Activated naive CD4-positive, alpha-beta T cell treated with anti-CD3 and anti-CD28 coated beads for 36 hours (primary cell): ENCODE results near the gene ZC3H4. TPM values are rescaled to one million over a fixed set of nuclear protein-coding genes. Genes with fewer than 3 reads are reported as not detected.
"Not testable (repeated sequence)": the region's sequence is repeated elsewhere in the genome, so short reads cannot be mapped to it uniquely, and the experiment has no call there.

Source experiments
- CTCF ChIA-PET: fragments of 350-600 bp; sonication (Branson Sonifier 250); formaldehyde crosslinking; loops from one replicate; lab custom pipeline; 2021; ENCODE audit warnings: antibody characterized with exemption; lab: Charles Lee
- DNase-seq: peaks from one replicate; pipeline ENCODE4 v3.0.0-alpha.2; 2020
- H3K27ac Mint-ChIP-seq: one replicate; pipeline ENCODE4 v1.8.0; 2021; ENCODE audit warnings: mild to moderate bottlenecking, mixed read lengths
- H3K27me3 Mint-ChIP-seq: one replicate; pipeline ENCODE4 v1.8.0; 2021; ENCODE audit warnings: low read depth, mixed read lengths
- H3K36me3 Mint-ChIP-seq: one replicate; pipeline ENCODE4 v1.8.0; 2021; ENCODE audit warnings: low read depth, mixed read lengths
- H3K4me1 Mint-ChIP-seq: one replicate; pipeline ENCODE4 v1.8.0; 2021; ENCODE audit warnings: low read depth, mixed read lengths
- H3K4me3 Mint-ChIP-seq: one replicate; pipeline ENCODE4 v1.8.0; 2021; ENCODE audit warnings: mild to moderate bottlenecking, moderate library complexity, mixed read lengths
- H3K9me3 Mint-ChIP-seq: one replicate; pipeline ENCODE4 v1.8.0; 2021; ENCODE audit warnings: mixed read lengths
- intact Hi-C: fragments of 100-400 bp; cut with micrococcal nuclease; formaldehyde crosslinking; loops from one replicate; pipeline ENCODE4 v1.15.1; 2023
- total RNA-seq, 2 experiments: library from RNA; stranded (reverse); gene quantifications; one replicate each; pipeline ENCODE4 v1.2.3, GENCODE V29; 2021

ZC3H4 gene
- total RNA-seq, 2 experiments from 2014 or later: 46.0 to 48.8 TPM

GRCh38 chr19:47056411-47056810, 57.2 kb downstream of the ZC3H4 start:
- H3K9me3 Mint-ChIP-seq: no peaks in the 10 kb centered on the region
- intact Hi-C loops: no loop called here
- no peaks in the 10 kb centered on the region for H3K27me3 Mint-ChIP-seq
- H3K36me3 Mint-ChIP-seq: no peaks in the 10 kb centered on the region
- no peaks in the 10 kb centered on the region for H3K4me1 Mint-ChIP-seq
- CTCF ChIA-PET: interaction anchor here (0.6 to 0.7 kb wide), 2 partner anchors 20 to 137 kb away, joined by 3 read pairs; no protein-coding TSS in a partner anchor
- DNase-seq: no peak
- no peak overlapping the region for H3K27ac Mint-ChIP-seq
- no peak overlapping the region for H3K4me3 Mint-ChIP-seq

GRCh38 chr19:47050562-47050961, 63.0 kb downstream of the ZC3H4 start:
- H3K4me3 Mint-ChIP-seq, CTCF ChIA-PET, DNase-seq, H3K9me3 Mint-ChIP-seq, intact Hi-C loops, H3K27ac Mint-ChIP-seq, H3K36me3 Mint-ChIP-seq, H3K27me3 Mint-ChIP-seq: not testable (repeated sequence)
- peaks cover 13% of the 10 kb centered on the region for H3K4me1 Mint-ChIP-seq

- no peaks in the 10 kb centered on the region for H3K9me3 Mint-ChIP-seq
- CTCF ChIA-PET: interaction anchor here (0.5 to 1.2 kb wide), 4 partner anchors 13 to 669 kb away, joined by 3 to 6 read pairs (median 4); no protein-coding TSS in a partner anchor
Observed at GRCh38 chr19:47049307-47049700, 64.3 kb downstream of the ZC3H4 start.

GRCh38 chr19:47047763-47048405, 65.7 kb downstream of the ZC3H4 start:
- DNase-seq: peak; percentile 91
- peak overlapping the region; percentile 84 for H3K27ac Mint-ChIP-seq
- H3K4me3 Mint-ChIP-seq: peak overlapping the region; percentile 98
- no peaks in the 10 kb centered on the region for H3K27me3 Mint-ChIP-seq
- H3K36me3 Mint-ChIP-seq: peaks cover 5% of the 10 kb centered on the region
- intact Hi-C loops: loop anchor here (1.0 kb wide), 5 partner anchors 13 to 301 kb away; partner anchors contain the start of genes AP2S1, DHX34 and ZC3H4
- H3K4me1 Mint-ChIP-seq: peaks cover 13% of the 10 kb centered on the region
- CTCF ChIA-PET: interaction anchor here (0.9 to 1.4 kb wide), 2 partner anchors 11 to 35 kb away, joined by 4 to 11 read pairs; no protein-coding TSS in a partner anchor
- H3K9me3 Mint-ChIP-seq: no peaks in the 10 kb centered on the region

More at GRCh38 chr19:47049307-47049700, 64.3 kb downstream of the ZC3H4 start:
- no peak for DNase-seq
- Mint-ChIP-seq H3K36me3 (peaks cover 3% of the 10 kb centered on the region), H3K4me3 (peak overlapping the region; percentile 98), H3K27ac (peak overlapping the region; percentile 71), H3K4me1 (peaks cover 13% of the 10 kb centered on the region), H3K27me3 (no peaks in the 10 kb centered on the region)
- intact Hi-C loops: no loop called here

- DNase-seq: no peak
- H3K36me3 Mint-ChIP-seq: peaks cover 5% of the 10 kb centered on the region
- H3K9me3 Mint-ChIP-seq: no peaks in the 10 kb centered on the region
- no peaks in the 10 kb centered on the region for H3K27me3 Mint-ChIP-seq
- H3K27ac Mint-ChIP-seq: no peak overlapping the region
- CTCF ChIA-PET: interaction anchor here (0.9 to 1.4 kb wide), 2 partner anchors 11 to 34 kb away, joined by 4 to 11 read pairs; no protein-coding TSS in a partner anchor
- H3K4me1 Mint-ChIP-seq: peaks cover 13% of the 10 kb centered on the region
- peak overlapping the region; percentile 98 for H3K4me3 Mint-ChIP-seq
- intact Hi-C loops: no loop called here
Observed at GRCh38 chr19:47047272-47047762, 66.3 kb downstream of the ZC3H4 start.

- DNase-seq: no peak
- no peaks in the 10 kb centered on the region for H3K27me3 Mint-ChIP-seq
- intact Hi-C loops: no loop called here
- no peak overlapping the region for H3K4me3 Mint-ChIP-seq
- H3K4me1 Mint-ChIP-seq: peaks cover 13% of the 10 kb centered on the region
- H3K9me3 Mint-ChIP-seq: no peaks in the 10 kb centered on the region
- peaks cover 5% of the 10 kb centered on the region for H3K36me3 Mint-ChIP-seq
- no peak overlapping the region for H3K27ac Mint-ChIP-seq
- CTCF ChIA-PET: no interaction called here
Observed at GRCh38 chr19:47045867-47046470, 67.6 kb downstream of the ZC3H4 start.

- no peaks in the 10 kb centered on the region for H3K9me3 Mint-ChIP-seq
- CTCF ChIA-PET: interaction anchor here (0.8 to 1.4 kb wide), 4 partner anchors 9 to 79 kb away, joined by 3 to 4 read pairs (median 4); no protein-coding TSS in a partner anchor
- intact Hi-C loops: no loop called here
- H3K4me3 Mint-ChIP-seq: no peak overlapping the region
- no peak overlapping the region for H3K27ac Mint-ChIP-seq
- no peak for DNase-seq
- peaks cover 13% of the 10 kb centered on the region for H3K4me1 Mint-ChIP-seq
- peaks cover 5% of the 10 kb centered on the region for H3K36me3 Mint-ChIP-seq
- no peaks in the 10 kb centered on the region for H3K27me3 Mint-ChIP-seq
Observed at GRCh38 chr19:47044946-47045866, 68.4 kb downstream of the ZC3H4 start.

- intact Hi-C loops: no loop called here
- Mint-ChIP-seq H3K9me3 (no peaks in the 10 kb centered on the region), H3K4me3 (no peak overlapping the region), H3K36me3 (peaks cover 2% of the 10 kb centered on the region), H3K27ac (no peak overlapping the region), H3K27me3 (no peaks in the 10 kb centered on the region), H3K4me1 (peaks cover 5% of the 10 kb centered on the region)
- CTCF ChIA-PET: no interaction called here
- no peak for DNase-seq
Observed at GRCh38 chr19:47040869-47041268, 72.7 kb downstream of the ZC3H4 start.

- H3K4me3 Mint-ChIP-seq: no peak overlapping the region
- DNase-seq: no peak
- H3K9me3 Mint-ChIP-seq: no peaks in the 10 kb centered on the region
- CTCF ChIA-PET: interaction anchor here (1.4 kb wide), 1 partner anchor 26 kb away, joined by 4 read pairs; no protein-coding TSS in a partner anchor
- H3K36me3 Mint-ChIP-seq: peaks cover 2% of the 10 kb centered on the region
- peaks cover 16% of the 10 kb centered on the region for H3K4me1 Mint-ChIP-seq
- intact Hi-C loops: no loop called here
- H3K27ac Mint-ChIP-seq: no peak overlapping the region
- H3K27me3 Mint-ChIP-seq: no peaks in the 10 kb centered on the region
Observed at GRCh38 chr19:47039239-47039874, 74.2 kb downstream of the ZC3H4 start.

GRCh38 chr19:47037766-47038165, 75.8 kb downstream of the ZC3H4 start:
- Mint-ChIP-seq H3K27me3 (no peaks in the 10 kb centered on the region), H3K36me3 (no peaks in the 10 kb centered on the region), H3K4me3 (no peak overlapping the region), H3K4me1 (peaks cover 16% of the 10 kb centered on the region), H3K9me3 (no peaks in the 10 kb centered on the region), H3K27ac (no peak overlapping the region)
- CTCF ChIA-PET: interaction anchor here (0.7 to 2.5 kb wide), 5 partner anchors 10 to 209 kb away, joined by 3 to 11 read pairs (median 6); no protein-coding TSS in a partner anchor
- intact Hi-C loops: no loop called here
- DNase-seq: no peak

- Mint-ChIP-seq H3K27ac (peak overlapping the region; percentile 43), H3K4me1 (peaks cover 19% of the 10 kb centered on the region), H3K4me3 (peak overlapping the region; percentile 81), H3K9me3 (no peaks in the 10 kb centered on the region), H3K36me3 (no peaks in the 10 kb centered on the region), H3K27me3 (peaks cover 5% of the 10 kb centered on the region)
- peak; percentile 26 for DNase-seq
- CTCF ChIA-PET: interaction anchor here (0.6 to 3.4 kb wide), 22 partner anchors 9 to 332 kb away, joined by 3 to 35 read pairs (median 4); partner anchors contain the start of genes DHX34, SAE1 and ZC3H4
- intact Hi-C loops: no loop called here
Observed at GRCh38 chr19:47036097-47036651, 77.4 kb downstream of the ZC3H4 start.
